Neural progenitor cell (in vitro differentiated cells): Measurements from ENCODE around the gene GALNS. TPM values are rescaled to one million over a fixed set of nuclear protein-coding genes. Genes with fewer than 3 reads are reported as not detected.

Experiments used
- DNase-seq: peaks from one replicate; pipeline ENCODE4 v3.0.0-alpha.2; 2016; ENCODE audit warnings: low spot score
- H2AFZ ChIP-seq: fragments of 200-600 bp; sonication (generic); replicated peaks from 2 replicates; pipeline ENCODE4 v1.6.1; 2016; ENCODE audit warnings: antibody characterized with exemption
- H3F3A ChIP-seq: fragments of 200-600 bp; sonication (generic); 2 replicates; pipeline ENCODE4 v1.6.1; 2016; ENCODE audit warnings: antibody characterized with exemption, low read depth
- H3K27ac ChIP-seq: fragments of 200-600 bp; sonication (generic); 2 replicates; pipeline ENCODE4 v1.5.1; 2016; ENCODE audit warnings: mild to moderate bottlenecking
- H3K27me3 ChIP-seq: fragments of 200-600 bp; sonication (generic); 2 replicates; pipeline ENCODE4 v1.6.1; 2016; ENCODE audit warnings: mild to moderate bottlenecking, moderate library complexity
- H3K36me3 ChIP-seq: fragments of 200-600 bp; sonication (generic); 2 replicates; pipeline ENCODE4 v1.5.1; 2016
- H3K4me1 ChIP-seq: fragments of 200-600 bp; sonication (generic); 2 replicates; pipeline ENCODE4 v1.6.1; 2016; ENCODE audit warnings: mixed run types
- H3K4me2 ChIP-seq: fragments of 200-600 bp; sonication (generic); 2 replicates; pipeline ENCODE4 v1.6.1; 2016
- H3K4me3 ChIP-seq: fragments of 200-600 bp; sonication (generic); 2 replicates; pipeline ENCODE4 v1.5.1; 2016
- H3K79me2 ChIP-seq: fragments of 200-600 bp; sonication (generic); 2 replicates; pipeline ENCODE4 v1.6.1; 2016; ENCODE audit warnings: low read depth
- H3K9ac ChIP-seq: fragments of 200-600 bp; sonication (generic); 2 replicates; pipeline ENCODE4 v1.6.1; 2016
- H3K9me3 ChIP-seq: fragments of 200-600 bp; sonication (generic); 2 replicates; pipeline ENCODE4 v1.5.1; 2016; ENCODE audit warnings: low read depth
- H4K20me1 ChIP-seq: fragments of 200-600 bp; sonication (generic); 2 replicates; pipeline ENCODE4 v1.6.1; 2016; ENCODE audit warnings: low read depth
- H3K27ac Mint-ChIP-seq: 3 replicates; pipeline ENCODE4 v1.8.0; 2021; ENCODE audit warnings: mixed read lengths
- H3K27me3 Mint-ChIP-seq: 2 replicates; pipeline ENCODE4 v1.8.0; 2022; ENCODE audit warnings: low read depth, mild to moderate bottlenecking, inconsistent platforms, moderate library complexity, mixed read lengths; ENCODE audit not compliant: insufficient read depth
- H3K36me3 Mint-ChIP-seq: 3 replicates; pipeline ENCODE4 v1.8.0; 2021; ENCODE audit warnings: mixed read lengths
- H3K4me1 Mint-ChIP-seq: 3 replicates; pipeline ENCODE4 v1.8.0; 2021; ENCODE audit warnings: mixed read lengths
- H3K4me3 Mint-ChIP-seq: 3 replicates; pipeline ENCODE4 v1.8.0; 2021; ENCODE audit warnings: mild to moderate bottlenecking, moderate library complexity, mixed read lengths
- H3K9me3 Mint-ChIP-seq: 3 replicates; pipeline ENCODE4 v1.8.0; 2020; ENCODE audit warnings: mixed read lengths
- EZH2 ChIP-seq: fragments of 200-600 bp; sonication (generic); IDR thresholded peaks from 2 replicates; pipeline ENCODE4 v1.6.1; 2017; ENCODE audit warnings: antibody characterized with exemption, mild to moderate bottlenecking, moderate library complexity
- EZH2phosphoT487 ChIP-seq: fragments of 200-600 bp; sonication (generic); IDR thresholded peaks from 2 replicates; pipeline ENCODE4 v1.6.1; 2017; ENCODE audit warnings: antibody characterized with exemption
- total RNA-seq: library from RNA; depleted of rRNA; stranded (reverse); fragments of >200 nt; gene quantifications from 2 replicates; pipeline ENCODE4 v1.2.3, GENCODE V29; 2015; ENCODE audit warnings: low replicate concordance
- TF ChIP-seq, protein P1 (sequence below): fragments of 200-600 bp; sonication (generic); IDR thresholded peaks from 2 replicates; pipeline ENCODE4 v1.5.1; 2017; ENCODE audit warnings: antibody characterized with exemption, mild to moderate bottlenecking

The GALNS gene
- total RNA-seq, 1 donor from 2014 or later = 5.0 TPM

DNA sequence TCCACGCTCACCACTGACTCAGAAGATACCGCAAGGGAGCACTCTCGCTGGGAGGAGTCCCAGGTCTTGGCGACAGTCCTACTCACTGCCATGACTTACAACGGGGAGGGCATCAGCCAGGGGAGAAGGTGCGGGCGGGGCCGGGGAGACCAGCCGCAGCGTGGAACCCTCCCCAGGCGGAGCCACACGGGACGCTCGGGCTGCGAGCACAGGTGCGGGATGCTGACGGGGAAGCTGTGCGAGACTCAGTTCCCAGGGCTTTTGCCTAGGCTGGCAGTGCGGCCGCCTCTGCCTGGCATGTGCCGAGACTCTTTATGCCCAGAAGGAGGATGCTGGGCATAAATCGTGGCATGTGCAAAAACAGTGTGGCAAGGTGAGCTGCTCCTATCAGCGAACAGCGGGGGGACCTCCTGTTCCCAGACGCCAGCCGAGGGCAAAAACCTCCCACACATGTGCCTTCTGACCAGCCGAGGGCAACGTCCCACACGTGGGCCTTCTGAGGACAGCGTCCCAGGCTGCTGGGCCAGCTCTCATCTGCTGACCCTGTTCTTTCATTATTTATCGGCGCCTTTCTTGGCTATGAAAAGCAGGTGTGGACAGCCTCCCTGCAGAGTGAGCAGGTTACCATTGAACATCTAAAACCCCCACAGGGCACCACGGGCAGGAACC is 6.1 kb downstream of the GALNS start:
- Mint-ChIP-seq H3K27me3 (peaks cover 3% of the 10 kb centered on the region), H3K9me3 (no peaks in the 10 kb centered on the region), H3K36me3 (peaks cover 6% of the 10 kb centered on the region), H3K4me3 (no peak overlapping the region), H3K27ac (no peak overlapping the region), H3K4me1 (peaks cover 11% of the 10 kb centered on the region)
- DNase-seq = no peak
- Histone ChIP-seq H3F3A (peaks cover 4% of the 10 kb centered on the region), H3K79me2 (no peaks in the 10 kb centered on the region), H3K9ac (no peak overlapping the region), H4K20me1 (peaks cover 2% of the 10 kb centered on the region), H3K27ac (no peak overlapping the region), H3K27me3 (no peaks in the 10 kb centered on the region), H3K4me3 (no peak overlapping the region), H3K36me3 (no peaks in the 10 kb centered on the region), H3K9me3 (no peaks in the 10 kb centered on the region), H3K4me2 (no peak overlapping the region), H2AFZ (no peak overlapping the region), H3K4me1 (no peaks in the 10 kb centered on the region)
- TF ChIP-seq EZH2phosphoT487 (no peak), EZH2 (no peak)
- TF ChIP-seq, protein P1, sequence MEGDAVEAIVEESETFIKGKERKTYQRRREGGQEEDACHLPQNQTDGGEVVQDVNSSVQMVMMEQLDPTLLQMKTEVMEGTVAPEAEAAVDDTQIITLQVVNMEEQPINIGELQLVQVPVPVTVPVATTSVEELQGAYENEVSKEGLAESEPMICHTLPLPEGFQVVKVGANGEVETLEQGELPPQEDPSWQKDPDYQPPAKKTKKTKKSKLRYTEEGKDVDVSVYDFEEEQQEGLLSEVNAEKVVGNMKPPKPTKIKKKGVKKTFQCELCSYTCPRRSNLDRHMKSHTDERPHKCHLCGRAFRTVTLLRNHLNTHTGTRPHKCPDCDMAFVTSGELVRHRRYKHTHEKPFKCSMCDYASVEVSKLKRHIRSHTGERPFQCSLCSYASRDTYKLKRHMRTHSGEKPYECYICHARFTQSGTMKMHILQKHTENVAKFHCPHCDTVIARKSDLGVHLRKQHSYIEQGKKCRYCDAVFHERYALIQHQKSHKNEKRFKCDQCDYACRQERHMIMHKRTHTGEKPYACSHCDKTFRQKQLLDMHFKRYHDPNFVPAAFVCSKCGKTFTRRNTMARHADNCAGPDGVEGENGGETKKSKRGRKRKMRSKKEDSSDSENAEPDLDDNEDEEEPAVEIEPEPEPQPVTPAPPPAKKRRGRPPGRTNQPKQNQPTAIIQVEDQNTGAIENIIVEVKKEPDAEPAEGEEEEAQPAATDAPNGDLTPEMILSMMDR = no peak

DNA sequence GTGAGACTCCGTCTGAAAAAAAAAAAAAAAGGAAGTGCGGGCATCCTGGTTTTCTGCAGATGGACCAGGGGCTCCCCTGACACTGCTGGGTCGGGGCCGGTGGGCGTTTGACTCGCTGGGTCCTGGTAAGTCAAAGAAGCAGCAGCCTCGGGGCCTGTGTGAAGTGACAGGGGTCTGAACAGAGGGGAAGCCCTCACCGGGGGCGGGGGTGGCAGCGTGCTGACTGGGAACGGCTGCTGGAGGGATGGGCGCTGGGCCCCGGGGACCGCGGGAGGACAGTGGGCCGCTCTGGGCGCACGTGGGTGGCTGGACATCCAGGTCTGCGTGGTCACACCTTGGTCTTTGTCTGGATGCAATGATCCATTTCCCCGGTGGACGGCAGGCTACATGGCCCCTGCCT is 8.2 kb downstream of the GALNS start:
- peaks cover 6% of the 10 kb centered on the region for H3K36me3 Mint-ChIP-seq
- no peak overlapping the region for H2AFZ ChIP-seq
- no peak overlapping the region for H3K27ac ChIP-seq
- H3K9me3 Mint-ChIP-seq = no peaks in the 10 kb centered on the region
- H3K4me3 ChIP-seq = no peak overlapping the region
- H3K9ac ChIP-seq = no peak overlapping the region
- no peaks in the 10 kb centered on the region for H3K4me1 ChIP-seq
- TF ChIP-seq EZH2 (no peak), EZH2phosphoT487 (no peak)
- TF ChIP-seq, protein P1 = no peak
- H3K27ac Mint-ChIP-seq = no peak overlapping the region
- peaks cover 4% of the 10 kb centered on the region for H4K20me1 ChIP-seq
- H3K27me3 ChIP-seq = no peaks in the 10 kb centered on the region
- no peaks in the 10 kb centered on the region for H3F3A ChIP-seq
- H3K36me3 ChIP-seq = no peaks in the 10 kb centered on the region
- H3K27me3 Mint-ChIP-seq = peaks cover 6% of the 10 kb centered on the region
- H3K9me3 ChIP-seq = no peaks in the 10 kb centered on the region
- H3K79me2 ChIP-seq = no peaks in the 10 kb centered on the region
- H3K4me1 Mint-ChIP-seq = peaks cover 9% of the 10 kb centered on the region
- no peak overlapping the region for H3K4me3 Mint-ChIP-seq
- no peak overlapping the region for H3K4me2 ChIP-seq
- DNase-seq = no peak

DNA sequence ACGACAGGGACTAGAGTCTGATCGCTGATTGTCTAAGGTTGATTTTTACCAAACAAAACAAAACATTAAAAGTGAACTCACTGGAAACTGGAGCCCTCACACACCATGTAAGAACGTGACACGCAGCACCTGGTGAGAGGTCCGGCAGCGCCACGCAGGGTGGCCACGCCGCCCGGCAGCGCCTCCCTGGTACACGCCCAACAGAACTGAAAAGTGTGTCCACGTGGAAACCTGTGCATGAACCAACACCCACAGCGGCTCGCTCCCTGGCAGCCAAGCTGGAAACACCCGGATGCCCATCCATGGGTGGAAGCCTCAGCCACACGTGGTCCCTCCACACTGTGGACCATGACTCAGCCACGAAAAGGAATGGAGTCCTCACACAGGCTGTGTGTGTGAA is 9.1 kb downstream of the GALNS start:
- H3K4me2 ChIP-seq = no peak overlapping the region
- H3K27me3 Mint-ChIP-seq = peaks cover 7% of the 10 kb centered on the region

More for the DNA sequence above, 9.1 kb downstream of the GALNS start:
- H2AFZ ChIP-seq = no peak overlapping the region
- H3K36me3 ChIP-seq = no peaks in the 10 kb centered on the region
- DNase-seq = no peak
- no peaks in the 10 kb centered on the region for H3K79me2 ChIP-seq
- H3K9ac ChIP-seq = no peak overlapping the region
- no peak overlapping the region for H3K27ac ChIP-seq
- H3K27me3 ChIP-seq = no peaks in the 10 kb centered on the region
- H3K4me3 ChIP-seq = no peak overlapping the region
- no peaks in the 10 kb centered on the region for H3K4me1 ChIP-seq
- H3K27ac Mint-ChIP-seq = no peak overlapping the region
- H4K20me1 ChIP-seq = peaks cover 4% of the 10 kb centered on the region
- TF ChIP-seq EZH2 = no peak
- TF ChIP-seq, protein P1 = no peak
- TF ChIP-seq EZH2phosphoT487 = no peak
- H3F3A ChIP-seq = no peaks in the 10 kb centered on the region
- H3K4me3 Mint-ChIP-seq = no peak overlapping the region
- H3K36me3 Mint-ChIP-seq = peaks cover 6% of the 10 kb centered on the region
- peaks cover 7% of the 10 kb centered on the region for H3K4me1 Mint-ChIP-seq
- no peaks in the 10 kb centered on the region for H3K9me3 Mint-ChIP-seq
- H3K9me3 ChIP-seq = no peaks in the 10 kb centered on the region
